ENCODE data around the gene CPEB2. TPM values are rescaled to one million over a fixed set of nuclear protein-coding genes. Genes with fewer than 3 reads are reported as not detected.
A peak's percentile ranks its signal among the peaks of the same experiment; 100 is the strongest.

CPEB2 gene
- total RNA-seq, 1 donor from 2014 or later = 3.5 TPM

DNA sequence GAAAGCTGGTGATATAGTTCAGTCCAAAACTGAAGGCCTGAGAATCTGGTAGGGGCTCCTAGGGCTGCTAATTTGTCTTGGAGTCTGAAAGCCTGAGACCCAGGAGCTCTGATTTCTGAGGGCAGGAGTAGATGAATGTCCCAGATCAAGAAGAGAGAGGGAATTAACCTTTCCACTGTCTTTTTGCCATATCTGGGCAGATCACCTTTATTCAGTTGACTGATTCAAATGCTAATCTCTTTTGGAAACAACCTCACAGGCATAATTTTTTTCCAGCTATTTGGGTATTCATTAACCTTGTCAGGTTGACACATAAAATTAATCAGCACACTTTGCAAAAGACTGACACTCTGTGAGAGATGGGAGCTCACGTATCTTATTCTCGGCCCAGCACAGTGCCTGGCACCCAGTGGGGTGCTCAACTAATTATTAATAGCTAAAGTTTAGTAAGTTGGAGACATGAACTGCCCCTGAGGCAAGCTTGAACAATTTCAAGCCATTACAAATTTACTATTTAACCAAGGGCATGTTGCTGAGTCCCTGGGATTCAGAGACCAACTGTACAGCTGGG, 114.3 kb downstream of the CPEB2 start:
- no peak for TF ChIP-seq CTCF (conservative IDR thresholded peaks at IDR 0.05; ENCODE audit: low read depth, low read length)
- no peak overlapping the region for H3K4me3 ChIP-seq (ENCODE audit: low read depth, low read length)
- DNase-seq (ENCODE audit: low read depth) = peak; percentile 69

GRCh38 chr4:15117270-15117946, 115.1 kb downstream of the CPEB2 start:
- no peak overlapping the region for H3K4me3 ChIP-seq (ENCODE audit: low read depth, low read length)
- no peak for TF ChIP-seq CTCF (conservative IDR thresholded peaks at IDR 0.05; ENCODE audit: low read depth, low read length)
- no peak for DNase-seq (ENCODE audit: low read depth)

DNA sequence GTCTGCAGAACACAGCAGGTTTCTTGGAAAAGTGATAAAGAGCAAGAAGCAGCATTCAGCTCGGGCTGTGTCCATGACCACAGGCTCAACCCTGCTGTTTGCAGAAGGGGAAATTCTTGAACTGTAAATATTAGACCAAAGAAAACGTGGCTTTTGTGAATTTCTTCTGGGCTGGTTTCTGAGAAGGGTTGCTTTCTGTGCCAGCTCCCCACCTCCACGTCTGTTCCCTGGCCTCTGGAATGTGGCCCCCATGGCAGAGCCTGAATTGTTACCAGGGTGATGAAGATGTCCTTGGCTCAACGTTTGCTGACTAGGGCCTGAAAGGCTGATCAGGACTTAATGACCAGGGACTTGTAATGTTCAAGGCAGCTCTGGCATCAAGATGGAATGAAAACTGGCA, 116.0 kb downstream of the CPEB2 start:
- no peak overlapping the region for H3K4me3 ChIP-seq (ENCODE audit: low read depth, low read length)
- no peak for TF ChIP-seq CTCF (conservative IDR thresholded peaks at IDR 0.05; ENCODE audit: low read depth, low read length)
- DNase-seq (ENCODE audit: low read depth) = no peak
